Transverse colon (tissue), 4 donors: ENCODE results near the gene IFITM5. TPM values are rescaled to one million over a fixed set of nuclear protein-coding genes. Genes with fewer than 3 reads are reported as not detected.

ENCODE experiments used
- DNase-seq: peaks from one replicate; pipeline ENCODE4 v3.0.0-alpha.2; 2019
- H3K27ac ChIP-seq, 4 donors: fragments of 200-600 bp; sonication (generic); 2 replicates each; pipeline ENCODE4 v1.5.1; 2016 to 2018; ENCODE audit warnings: inconsistent platforms in 4 of 4
- H3K27me3 ChIP-seq: fragments of 200-600 bp; sonication (generic); 2 replicates; pipeline ENCODE4 v1.5.1; 2017; ENCODE audit warnings: inconsistent platforms
- H3K36me3 ChIP-seq, 4 donors: fragments of 200-600 bp; sonication (generic); 2 replicates each; pipeline ENCODE4 v1.5.1; 2017 to 2019; ENCODE audit warnings: inconsistent platforms in 4 of 4
- H3K4me1 ChIP-seq, 4 donors: fragments of 200-600 bp; sonication (generic); 2 replicates each; pipeline ENCODE4 v1.5.1; 2017 to 2020; ENCODE audit warnings: inconsistent platforms in 4 of 4
- H3K4me3 ChIP-seq, 4 donors: fragments of 200-600 bp; sonication (generic); 1 replicate in 1 of 4; 2 replicates in 3 of 4; pipeline versions ENCODE4 v1.5.1 to v1.6.1; 2017 to 2019; ENCODE audit warnings: inconsistent platforms in 4 of 4
- H3K9me3 ChIP-seq, 2 donors: fragments of 200-600 bp; sonication (generic); 2 replicates each; pipeline ENCODE4 v1.5.1; 2017 to 2019; ENCODE audit warnings: inconsistent platforms in 2 of 2
- EP300 ChIP-seq: sonication (generic); formaldehyde crosslinking; IDR thresholded peaks from one replicate; pipeline ENCODE4 v1.6.1; 2017; ENCODE audit warnings: antibody characterized with exemption, low read depth
- POLR2A ChIP-seq: fragments of 450-650 bp; IDR thresholded peaks from one replicate; pipeline ENCODE4 v1.6.1; 2016; ENCODE audit warnings: antibody characterized with exemption, mild to moderate bottlenecking, moderate library complexity
- POLR2AphosphoS5 ChIP-seq, 3 donors: sonication (generic); formaldehyde crosslinking; IDR thresholded peaks; one replicate each; pipeline ENCODE4 v1.6.1; 2016; ENCODE audit warnings: antibody characterized with exemption in 3 of 3
- whole genome bisulfite sequencing, 2 donors: methylation state at CpG; one replicate each; pipeline ENCODE4 v1.1.5; 2018; ENCODE audit warnings: low coverage in 1 of 2; 5-methylcytosine and 5-hydroxymethylcytosine counted together
- in situ Hi-C, 4 donors: fragments of 200-750 bp; cut with MboI; loops; one replicate each; pipeline versions ENCODE4 v1.15.0 to v1.15.1; 2017; ENCODE audit warnings: low sequenced_read_pairs in 3 of 4, low pct_ligation_motif_present in 1 of 4, low pct_unique_long_range_greater_than_20kb in 1 of 4
- intact Hi-C: fragments of 100-400 bp; cut with DNase I; formaldehyde crosslinking; loops from one replicate; pipeline ENCODE4 v1.15.1; 2023; ENCODE audit warnings: low total_unique reads
- total RNA-seq, 4 donors: library from RNA; depleted of rRNA; stranded (reverse); fragments of >200 nt; gene quantifications; one replicate each; pipeline ENCODE4 v1.1.0, GENCODE V29; 2016
- TF ChIP-seq, protein P1 (sequence below), 5 experiments: fragments of 200-600 bp in 3 of 5; fragments of 450-650 bp in 2 of 5; sonication (generic) in 3 of 5; IDR thresholded peaks; 1 replicate in 2 of 5; 2 replicates in 3 of 5; pipeline ENCODE4 v1.5.1; 2016 to 2017; ENCODE audit warnings: antibody characterized with exemption in 5 of 5, inconsistent platforms in 3 of 5, mild to moderate bottlenecking in 2 of 5, moderate library complexity in 1 of 5

Gene IFITM5
- total RNA-seq, 4 donors from 2014 or later = not detected

DNA sequence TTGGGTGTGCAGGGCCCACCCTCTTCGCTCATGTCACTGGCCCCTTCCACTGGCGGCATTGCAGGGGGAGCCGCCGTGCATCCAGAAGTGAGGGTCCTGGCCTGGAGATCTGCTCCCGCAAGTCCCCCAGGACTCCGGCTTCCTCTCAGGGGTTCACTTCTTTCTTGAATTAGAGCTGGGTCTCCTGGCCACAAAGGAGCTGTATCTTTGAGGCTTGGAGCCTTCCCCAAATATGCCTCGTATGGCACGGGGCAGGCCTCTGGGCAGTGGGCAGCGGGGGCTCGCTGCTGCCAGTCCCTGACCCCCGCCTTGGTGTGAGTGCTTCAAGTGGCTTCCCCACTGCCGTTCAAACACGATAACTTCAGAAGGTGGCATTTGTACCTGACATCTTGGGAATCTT is 28.7 kb upstream of the IFITM5 start:
- 93 to 96% methylated on average over 8 to 13 of the region's 13 CpGs for WGBS, 2 donors
- Histone ChIP-seq H3K36me3 (no peaks in the 10 kb centered on the region), H3K27me3 (no peaks in the 10 kb centered on the region), H3K27ac (peak overlapping the region in 2 of 4 donors; percentile 83 to 87), H3K4me3 (no peak overlapping the region), H3K9me3 (no peaks in the 10 kb centered on the region), H3K4me1 (peaks cover 27 to 38% (median 34%) of the 10 kb centered on the region in 4 donors)
- no peak for DNase-seq
- in situ Hi-C loops (no loop called here), intact Hi-C loops (no loop called here)
- TF ChIP-seq EP300 (no peak), POLR2AphosphoS5 (IDR thresholded peaks at IDR 0.05) (no peak), POLR2A (no peak)
- TF ChIP-seq, protein P1, sequence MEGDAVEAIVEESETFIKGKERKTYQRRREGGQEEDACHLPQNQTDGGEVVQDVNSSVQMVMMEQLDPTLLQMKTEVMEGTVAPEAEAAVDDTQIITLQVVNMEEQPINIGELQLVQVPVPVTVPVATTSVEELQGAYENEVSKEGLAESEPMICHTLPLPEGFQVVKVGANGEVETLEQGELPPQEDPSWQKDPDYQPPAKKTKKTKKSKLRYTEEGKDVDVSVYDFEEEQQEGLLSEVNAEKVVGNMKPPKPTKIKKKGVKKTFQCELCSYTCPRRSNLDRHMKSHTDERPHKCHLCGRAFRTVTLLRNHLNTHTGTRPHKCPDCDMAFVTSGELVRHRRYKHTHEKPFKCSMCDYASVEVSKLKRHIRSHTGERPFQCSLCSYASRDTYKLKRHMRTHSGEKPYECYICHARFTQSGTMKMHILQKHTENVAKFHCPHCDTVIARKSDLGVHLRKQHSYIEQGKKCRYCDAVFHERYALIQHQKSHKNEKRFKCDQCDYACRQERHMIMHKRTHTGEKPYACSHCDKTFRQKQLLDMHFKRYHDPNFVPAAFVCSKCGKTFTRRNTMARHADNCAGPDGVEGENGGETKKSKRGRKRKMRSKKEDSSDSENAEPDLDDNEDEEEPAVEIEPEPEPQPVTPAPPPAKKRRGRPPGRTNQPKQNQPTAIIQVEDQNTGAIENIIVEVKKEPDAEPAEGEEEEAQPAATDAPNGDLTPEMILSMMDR (IDR thresholded peaks at IDR 0.05) = no peak

DNA sequence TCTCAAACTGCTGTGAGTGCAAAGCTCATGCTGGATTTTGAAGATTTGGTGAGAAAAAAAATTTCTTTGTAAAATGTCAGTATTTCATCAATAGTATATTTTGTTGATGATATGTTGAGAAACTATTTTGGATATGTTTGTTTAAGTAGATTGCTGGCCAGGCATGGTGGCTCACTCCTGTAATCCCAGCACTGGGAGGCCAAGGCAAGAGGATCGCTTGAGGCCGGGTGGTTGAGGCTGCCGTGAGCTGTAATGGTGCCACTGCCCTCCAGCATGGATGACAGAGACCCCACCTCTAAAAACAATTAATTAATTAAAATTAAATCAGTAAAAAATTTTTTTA is 28.2 kb upstream of the IFITM5 start:
- no peak overlapping the region for H3K4me3 ChIP-seq
- in situ Hi-C loops = no loop called here
- no peaks in the 10 kb centered on the region for H3K36me3 ChIP-seq
- peaks cover 27 to 38% (median 34%) of the 10 kb centered on the region in 4 donors for H3K4me1 ChIP-seq
- 96 to 100% methylated on average over 3 of the region's 3 CpGs for WGBS, 2 donors
- TF ChIP-seq POLR2AphosphoS5 (IDR thresholded peaks at IDR 0.05) (no peak), POLR2A (no peak), EP300 (no peak)
- H3K9me3 ChIP-seq = no peaks in the 10 kb centered on the region
- DNase-seq = no peak
- no peaks in the 10 kb centered on the region for H3K27me3 ChIP-seq
- H3K27ac ChIP-seq = peak overlapping the region; percentile 80 to 87 (median 84)
- intact Hi-C loops = no loop called here

- Histone ChIP-seq H3K4me3 (no peak overlapping the region), H3K4me1 (peaks cover 27 to 38% (median 34%) of the 10 kb centered on the region in 4 donors), H3K27ac (peak overlapping the region; percentile 80 to 87 (median 84)), H3K27me3 (no peaks in the 10 kb centered on the region), H3K9me3 (no peaks in the 10 kb centered on the region), H3K36me3 (no peaks in the 10 kb centered on the region)
- in situ Hi-C loops (no loop called here), intact Hi-C loops (no loop called here)
- no peak for TF ChIP-seq POLR2AphosphoS5 (IDR thresholded peaks at IDR 0.05)
- TF ChIP-seq, protein P1 (IDR thresholded peaks at IDR 0.05) = no peak
- TF ChIP-seq POLR2A = no peak
- no peak for TF ChIP-seq EP300
- WGBS, 2 donors = 27 to 60% methylated on average over 4 to 19 of the region's 19 CpGs
- DNase-seq = peak; percentile 87
Observed at GRCh38 chr11:326842-327580, 27.7 kb upstream of the IFITM5 start.

DNA sequence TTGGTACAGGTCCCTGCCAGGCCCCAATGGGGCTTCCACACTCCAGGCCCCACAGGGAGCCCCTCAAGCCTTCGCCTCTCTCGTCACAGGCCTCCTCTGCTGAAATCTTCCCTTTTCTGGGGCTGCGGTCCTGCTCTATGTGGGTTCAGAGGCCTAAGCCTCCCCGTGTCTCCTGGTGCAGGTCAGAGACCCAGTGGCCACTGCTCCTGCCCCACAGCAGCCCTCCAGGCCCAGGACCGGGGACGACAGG is 27.2 kb upstream of the IFITM5 start:
- WGBS, 2 donors = 75% methylated on average over 6 of the region's 6 CpGs; no CpG with 5 or more reads in 1 of the 2 donors
- no peaks in the 10 kb centered on the region for H3K9me3 ChIP-seq
- in situ Hi-C loops (no loop called here), intact Hi-C loops (no loop called here)
- H3K27ac ChIP-seq = peak overlapping the region; percentile 80 to 87 (median 84)
- no peaks in the 10 kb centered on the region for H3K36me3 ChIP-seq
- no peaks in the 10 kb centered on the region for H3K27me3 ChIP-seq
- no peak overlapping the region for H3K4me3 ChIP-seq
- TF ChIP-seq, protein P1 (IDR thresholded peaks at IDR 0.05) = no peak
- TF ChIP-seq POLR2A (no peak), EP300 (no peak), POLR2AphosphoS5 (IDR thresholded peaks at IDR 0.05) (no peak)
- peaks cover 27 to 38% (median 34%) of the 10 kb centered on the region in 4 donors for H3K4me1 ChIP-seq
- no peak for DNase-seq
